ENCODE measurements around the gene MTHFSD.

MTHFSD gene

DNA sequence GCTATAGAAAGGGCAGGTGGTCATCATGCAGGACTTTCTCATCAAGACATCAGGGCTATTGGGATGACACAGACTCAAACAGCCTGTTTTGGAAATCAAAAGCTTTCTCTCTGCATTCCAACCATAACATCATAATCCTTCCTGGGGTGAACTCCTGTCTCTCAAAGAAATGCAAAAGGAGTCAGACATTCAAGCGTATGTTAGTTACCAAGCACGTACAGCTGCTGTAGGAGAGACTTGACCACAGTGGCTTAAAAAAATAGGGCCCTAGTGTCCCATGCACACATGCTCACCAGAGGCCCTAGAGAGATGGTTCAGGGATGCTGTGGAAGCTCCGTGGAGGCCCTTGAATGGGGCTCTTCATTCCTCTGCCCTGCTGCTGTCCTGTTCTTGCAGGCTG is 69.3 kb downstream of the MTHFSD start:
- H3K27me3 ChIP-seq (ENCODE audit: insufficient read depth, low read depth, severe bottlenecking) = peaks cover 6% of the 10 kb centered on the region
- H3K27ac ChIP-seq = no peak overlapping the region
- H3K36me3 ChIP-seq = no peaks in the 10 kb centered on the region
- no peak for DNase-seq
- TF ChIP-seq, protein P1, sequence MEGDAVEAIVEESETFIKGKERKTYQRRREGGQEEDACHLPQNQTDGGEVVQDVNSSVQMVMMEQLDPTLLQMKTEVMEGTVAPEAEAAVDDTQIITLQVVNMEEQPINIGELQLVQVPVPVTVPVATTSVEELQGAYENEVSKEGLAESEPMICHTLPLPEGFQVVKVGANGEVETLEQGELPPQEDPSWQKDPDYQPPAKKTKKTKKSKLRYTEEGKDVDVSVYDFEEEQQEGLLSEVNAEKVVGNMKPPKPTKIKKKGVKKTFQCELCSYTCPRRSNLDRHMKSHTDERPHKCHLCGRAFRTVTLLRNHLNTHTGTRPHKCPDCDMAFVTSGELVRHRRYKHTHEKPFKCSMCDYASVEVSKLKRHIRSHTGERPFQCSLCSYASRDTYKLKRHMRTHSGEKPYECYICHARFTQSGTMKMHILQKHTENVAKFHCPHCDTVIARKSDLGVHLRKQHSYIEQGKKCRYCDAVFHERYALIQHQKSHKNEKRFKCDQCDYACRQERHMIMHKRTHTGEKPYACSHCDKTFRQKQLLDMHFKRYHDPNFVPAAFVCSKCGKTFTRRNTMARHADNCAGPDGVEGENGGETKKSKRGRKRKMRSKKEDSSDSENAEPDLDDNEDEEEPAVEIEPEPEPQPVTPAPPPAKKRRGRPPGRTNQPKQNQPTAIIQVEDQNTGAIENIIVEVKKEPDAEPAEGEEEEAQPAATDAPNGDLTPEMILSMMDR (IDR thresholded peaks at IDR 0.05; ENCODE audit: low read depth, low read length) = no peak
- H3K9me3 ChIP-seq (ENCODE audit: severe bottlenecking) = peaks cover 3% of the 10 kb centered on the region
- no peak overlapping the region for H3K4me3 ChIP-seq (ENCODE audit: low read depth, low read length)

DNA sequence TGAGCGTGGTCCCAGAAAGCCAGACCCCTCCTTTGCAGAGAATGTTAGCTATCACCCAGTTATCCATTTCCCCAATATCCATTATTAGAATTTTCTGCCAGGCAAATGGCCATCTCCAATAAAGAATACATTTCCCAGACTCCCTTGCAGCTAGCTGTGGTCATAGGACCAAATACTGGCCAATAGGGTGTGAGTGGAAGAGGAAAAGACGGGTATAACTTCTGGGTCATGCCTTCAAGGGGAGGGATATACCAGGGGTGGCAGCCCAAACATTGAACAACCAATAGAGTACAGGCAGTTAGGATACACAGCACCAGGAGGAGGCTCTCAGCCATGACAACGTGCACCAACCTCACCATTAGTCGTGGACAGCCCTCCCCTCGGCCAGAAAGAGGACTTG is 70.8 kb downstream of the MTHFSD start:
- H3K36me3 ChIP-seq = no peaks in the 10 kb centered on the region
- TF ChIP-seq, protein P1 (IDR thresholded peaks at IDR 0.05; ENCODE audit: low read depth, low read length) = no peak
- H3K27me3 ChIP-seq (ENCODE audit: insufficient read depth, low read depth, severe bottlenecking) = peaks cover 2% of the 10 kb centered on the region
- H3K9me3 ChIP-seq (ENCODE audit: severe bottlenecking) = peaks cover 3% of the 10 kb centered on the region
- no peak for DNase-seq
- H3K27ac ChIP-seq = no peak overlapping the region
- no peak overlapping the region for H3K4me3 ChIP-seq (ENCODE audit: low read depth, low read length)

DNA sequence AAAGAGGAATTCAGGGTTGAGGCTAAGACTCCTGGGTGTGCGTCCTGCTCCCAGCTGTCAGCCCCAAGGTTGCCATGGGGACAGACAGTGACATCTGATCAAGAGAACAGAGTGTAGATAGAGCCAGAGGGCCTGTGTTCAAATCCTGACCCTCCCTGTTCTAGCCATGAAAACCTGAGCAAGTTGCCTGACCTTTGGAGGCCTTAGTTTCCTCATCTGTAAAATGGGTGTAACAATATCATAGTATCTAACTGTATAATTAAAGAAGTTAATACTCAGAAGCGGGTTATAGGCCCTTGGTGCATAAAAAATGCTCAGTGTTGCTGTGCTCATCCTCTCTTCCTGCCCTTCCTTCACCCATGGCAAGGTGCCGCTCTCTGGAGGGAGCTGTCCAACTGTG is 73.4 kb downstream of the MTHFSD start:
- H3K27me3 ChIP-seq (ENCODE audit: insufficient read depth, low read depth, severe bottlenecking) = no peaks in the 10 kb centered on the region
- no peaks in the 10 kb centered on the region for H3K36me3 ChIP-seq
- H3K27ac ChIP-seq = no peak overlapping the region
- TF ChIP-seq, protein P1 (IDR thresholded peaks at IDR 0.05; ENCODE audit: low read depth, low read length) = no peak
- peaks cover 3% of the 10 kb centered on the region for H3K9me3 ChIP-seq (ENCODE audit: severe bottlenecking)
- no peak overlapping the region for H3K4me3 ChIP-seq (ENCODE audit: low read depth, low read length)
- no peak for DNase-seq

DNA sequence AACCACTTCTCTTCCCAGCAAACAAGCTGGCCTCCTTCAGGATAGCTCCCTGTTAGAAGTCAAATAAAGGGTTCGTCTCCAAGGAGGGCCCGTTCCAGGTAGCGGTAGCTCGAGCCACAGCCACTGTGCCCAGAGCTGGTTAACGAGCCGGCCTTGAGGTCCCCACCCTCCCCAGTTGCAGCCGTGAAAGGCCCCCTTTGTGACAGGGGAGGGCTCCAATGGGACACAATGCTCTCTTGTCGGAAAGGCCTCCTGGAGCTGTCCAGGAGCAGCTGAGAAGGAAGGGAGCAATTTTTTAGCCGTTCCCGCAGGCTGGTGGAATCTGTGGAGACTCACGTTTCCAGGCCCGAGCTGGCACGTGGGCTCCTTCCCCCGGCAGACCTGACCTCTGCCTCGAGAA is 74.6 kb downstream of the MTHFSD start:
- peaks cover 3% of the 10 kb centered on the region for H3K9me3 ChIP-seq (ENCODE audit: severe bottlenecking)
- no peak overlapping the region for H3K27ac ChIP-seq
- H3K27me3 ChIP-seq (ENCODE audit: insufficient read depth, low read depth, severe bottlenecking) = no peaks in the 10 kb centered on the region
- TF ChIP-seq, protein P1 (IDR thresholded peaks at IDR 0.05; ENCODE audit: low read depth, low read length) = no peak
- H3K4me3 ChIP-seq (ENCODE audit: low read depth, low read length) = no peak overlapping the region
- DNase-seq = no peak
- no peaks in the 10 kb centered on the region for H3K36me3 ChIP-seq

Measured in WERI-Rb-1 (cell line).